Prostate gland (tissue), 2 donors: ENCODE measurements around the gene LRRC31.

Experiments used
- POLR2A ChIP-seq: fragments of 450-650 bp; IDR thresholded peaks from one replicate; pipeline ENCODE4 v1.6.1; 2016; ENCODE audit warnings: antibody characterized with exemption, mild to moderate bottlenecking
- POLR2AphosphoS5 ChIP-seq: sonication (generic); formaldehyde crosslinking; IDR thresholded peaks from one replicate; pipeline ENCODE4 v1.6.1; 2017; ENCODE audit warnings: antibody characterized with exemption
- TF ChIP-seq, protein P1 (sequence below), 4 experiments: fragments of 200-600 bp in 2 of 4; fragments of 450-650 bp in 2 of 4; sonication (generic) in 2 of 4; IDR thresholded peaks; 1 replicate in 3 of 4; 2 replicates in 1 of 4; pipeline ENCODE4 v1.5.1; 2016 to 2019; ENCODE audit warnings: antibody characterized with exemption in 4 of 4, mild to moderate bottlenecking in 2 of 4, moderate library complexity in 2 of 4

DNA sequence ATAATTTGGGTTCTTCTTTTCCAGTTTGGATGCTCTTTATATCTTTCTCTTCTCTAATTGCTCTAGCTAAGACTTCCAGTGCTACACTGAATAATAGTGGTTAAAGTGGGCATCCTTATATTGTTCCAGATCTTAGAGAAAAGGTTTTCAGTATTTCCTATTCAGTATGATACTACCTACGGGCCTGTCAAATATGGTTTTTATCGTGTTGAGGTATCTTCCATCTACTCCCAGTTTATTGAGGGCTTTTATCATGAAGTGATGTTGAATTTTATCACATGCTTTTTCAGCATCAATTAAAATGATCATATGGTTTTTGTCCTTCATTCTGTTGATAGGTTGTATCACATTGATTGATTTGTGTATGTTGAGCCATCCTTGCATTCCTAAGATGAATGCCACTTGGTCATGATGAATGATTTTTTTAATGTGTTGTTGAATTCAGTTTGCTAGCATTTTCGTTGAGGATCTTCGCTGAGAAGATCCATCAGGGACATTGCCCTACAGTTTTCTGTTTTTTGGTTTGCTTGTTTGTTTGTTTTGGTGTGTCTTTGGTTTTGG, 54.1 kb downstream of the LRRC31 start:
- TF ChIP-seq, protein P1, sequence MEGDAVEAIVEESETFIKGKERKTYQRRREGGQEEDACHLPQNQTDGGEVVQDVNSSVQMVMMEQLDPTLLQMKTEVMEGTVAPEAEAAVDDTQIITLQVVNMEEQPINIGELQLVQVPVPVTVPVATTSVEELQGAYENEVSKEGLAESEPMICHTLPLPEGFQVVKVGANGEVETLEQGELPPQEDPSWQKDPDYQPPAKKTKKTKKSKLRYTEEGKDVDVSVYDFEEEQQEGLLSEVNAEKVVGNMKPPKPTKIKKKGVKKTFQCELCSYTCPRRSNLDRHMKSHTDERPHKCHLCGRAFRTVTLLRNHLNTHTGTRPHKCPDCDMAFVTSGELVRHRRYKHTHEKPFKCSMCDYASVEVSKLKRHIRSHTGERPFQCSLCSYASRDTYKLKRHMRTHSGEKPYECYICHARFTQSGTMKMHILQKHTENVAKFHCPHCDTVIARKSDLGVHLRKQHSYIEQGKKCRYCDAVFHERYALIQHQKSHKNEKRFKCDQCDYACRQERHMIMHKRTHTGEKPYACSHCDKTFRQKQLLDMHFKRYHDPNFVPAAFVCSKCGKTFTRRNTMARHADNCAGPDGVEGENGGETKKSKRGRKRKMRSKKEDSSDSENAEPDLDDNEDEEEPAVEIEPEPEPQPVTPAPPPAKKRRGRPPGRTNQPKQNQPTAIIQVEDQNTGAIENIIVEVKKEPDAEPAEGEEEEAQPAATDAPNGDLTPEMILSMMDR (IDR thresholded peaks at IDR 0.05), result no peak
- no peak for TF ChIP-seq POLR2AphosphoS5
- TF ChIP-seq POLR2A, result no peak
